ENCODE data around the gene ACVR2A.

The ACVR2A gene

GRCh38 chr2:147855316-147855715 is 10.5 kb downstream of the ACVR2A start:
- DNase-seq (ENCODE audit: low read depth in 2 of 2): no peak

GRCh38 chr2:147855977-147856376 is 11.1 kb downstream of the ACVR2A start:
- no peak for DNase-seq (ENCODE audit: low read depth in 2 of 2)

DNA sequence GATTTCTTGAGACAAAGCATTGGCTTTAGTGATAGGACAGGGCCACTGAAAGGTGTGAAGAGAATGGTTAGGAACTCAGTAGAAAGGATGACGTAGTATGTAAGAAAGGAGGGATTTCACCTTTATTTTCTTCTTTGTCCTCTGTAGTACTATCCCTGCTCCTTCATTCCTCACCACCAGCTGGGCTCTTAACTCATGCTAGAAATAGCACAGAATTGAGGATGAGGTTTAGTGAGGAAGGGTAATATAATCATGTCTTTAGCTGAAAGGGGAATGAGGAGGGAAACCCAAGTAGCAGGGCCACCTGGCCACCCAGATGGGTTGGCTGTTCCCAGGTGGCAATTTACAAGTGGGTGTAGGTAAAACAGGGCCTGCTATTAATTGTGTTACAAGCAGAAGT is 15.2 kb downstream of the ACVR2A start:
- DNase-seq (ENCODE audit: low read depth in 2 of 2): no peak

DNA sequence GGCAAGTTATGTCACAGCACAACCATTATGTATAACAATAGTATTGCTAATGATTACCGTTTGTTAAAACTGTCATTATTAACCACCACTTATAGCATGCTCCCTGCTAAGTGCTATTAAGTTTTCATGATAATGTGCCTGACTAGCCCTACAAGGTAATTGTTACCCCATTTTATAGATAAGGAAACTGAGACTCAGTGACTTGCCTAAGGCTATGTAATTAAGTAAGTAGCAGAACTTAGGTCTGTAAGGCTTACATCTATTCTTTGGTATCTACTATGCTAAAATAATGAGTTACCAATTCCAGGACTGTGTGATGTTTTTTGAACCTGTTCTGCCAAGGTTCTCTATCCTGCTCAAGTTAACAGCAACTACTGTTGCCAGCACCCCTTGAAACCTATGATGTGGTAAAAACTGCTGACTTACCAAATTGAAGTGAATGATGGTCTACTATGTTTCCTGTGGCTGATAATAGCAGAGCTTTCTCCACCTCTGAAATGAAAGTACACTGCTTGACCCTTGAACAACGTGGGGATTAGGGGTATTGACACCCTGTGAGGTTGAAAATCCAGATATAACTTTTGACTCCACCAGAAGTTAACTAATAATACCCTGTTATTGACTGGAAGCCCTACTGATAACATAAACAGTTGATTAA is 18.2 kb downstream of the ACVR2A start:
- no peak for DNase-seq (ENCODE audit: low read depth in 2 of 2)

DNA sequence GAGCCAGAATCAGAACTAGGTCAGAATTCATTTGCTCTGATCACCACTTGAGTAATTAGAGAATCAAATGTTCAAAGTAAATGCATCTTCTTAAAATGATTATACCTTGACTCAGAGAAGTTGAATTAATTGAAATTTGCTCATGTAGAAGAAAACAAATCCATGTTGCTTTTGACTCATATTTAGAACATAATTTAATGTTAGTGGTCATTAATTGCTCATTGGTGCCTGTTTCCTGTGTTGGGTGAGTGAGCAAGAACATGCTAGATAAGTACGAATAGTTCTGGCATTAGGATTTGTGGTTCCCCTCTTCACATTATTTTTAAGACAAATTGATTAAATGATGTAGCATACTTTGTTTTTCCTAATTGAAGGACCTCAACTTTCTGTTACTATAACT is 19.0 kb downstream of the ACVR2A start:
- no peak for DNase-seq (ENCODE audit: low read depth in 2 of 2)

DNA sequence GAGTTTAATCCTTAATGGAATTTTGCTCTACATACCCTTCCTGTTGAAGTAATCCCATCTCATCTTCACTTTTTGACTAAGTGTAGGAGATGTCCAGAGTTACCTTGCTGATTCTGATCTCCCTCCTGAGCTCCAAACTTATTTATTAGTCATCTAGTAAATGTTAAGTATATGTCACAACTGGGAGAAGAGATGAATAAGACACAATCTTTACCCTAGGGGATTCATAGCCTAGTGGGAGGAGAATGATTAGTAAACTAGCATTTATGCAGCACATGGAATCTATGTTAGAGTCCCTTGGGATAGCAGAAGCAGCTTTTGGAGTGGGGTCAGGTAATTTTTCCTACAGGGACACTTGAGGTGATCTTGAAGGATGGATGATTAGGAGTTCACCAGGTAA is 20.7 kb downstream of the ACVR2A start:
- no peak for DNase-seq (ENCODE audit: low read depth in 2 of 2)

DNA sequence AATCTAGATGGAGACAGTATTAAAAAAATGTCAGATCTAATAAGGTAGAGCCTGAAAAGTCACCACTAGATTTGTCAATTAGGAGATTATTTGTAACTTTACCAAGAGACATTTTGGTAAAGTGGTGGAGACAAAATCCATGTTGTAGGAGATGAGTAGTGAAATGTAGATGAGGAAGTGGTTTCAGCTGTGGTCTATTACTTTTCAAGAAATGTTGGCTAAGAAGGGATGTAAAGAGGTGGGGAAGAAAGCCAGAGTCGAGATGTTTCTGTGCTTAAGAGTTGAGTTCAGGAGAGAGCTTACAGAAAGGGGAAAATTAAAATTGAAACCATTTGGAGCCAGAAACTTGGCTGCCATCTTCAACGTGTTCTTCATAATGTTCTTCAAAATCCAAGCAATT is 22.2 kb downstream of the ACVR2A start:
- DNase-seq (ENCODE audit: low read depth in 2 of 2): no peak

GRCh38 chr2:147869934-147870333 is 25.1 kb downstream of the ACVR2A start:
- DNase-seq (ENCODE audit: low read depth in 2 of 2): no peak

DNA sequence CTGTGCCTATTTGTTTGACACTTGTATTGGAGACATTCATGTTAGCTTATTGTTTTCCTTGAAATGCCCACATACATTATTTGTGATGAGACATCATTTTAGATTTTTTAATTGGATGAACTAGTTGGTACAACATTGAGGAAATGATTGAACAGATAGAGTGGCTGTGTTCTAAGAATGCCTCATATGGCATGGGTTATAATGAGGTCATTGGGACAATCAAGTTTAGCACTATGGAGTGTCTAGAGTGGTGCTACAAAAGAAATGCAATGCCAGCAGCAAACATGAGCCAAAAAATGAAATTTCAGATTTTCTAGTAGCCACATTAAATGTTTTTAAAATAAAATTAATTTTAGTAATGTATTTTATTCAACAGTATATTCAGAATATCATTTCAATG is 28.1 kb downstream of the ACVR2A start:
- DNase-seq (ENCODE audit: low read depth in 2 of 2): no peak

DNA sequence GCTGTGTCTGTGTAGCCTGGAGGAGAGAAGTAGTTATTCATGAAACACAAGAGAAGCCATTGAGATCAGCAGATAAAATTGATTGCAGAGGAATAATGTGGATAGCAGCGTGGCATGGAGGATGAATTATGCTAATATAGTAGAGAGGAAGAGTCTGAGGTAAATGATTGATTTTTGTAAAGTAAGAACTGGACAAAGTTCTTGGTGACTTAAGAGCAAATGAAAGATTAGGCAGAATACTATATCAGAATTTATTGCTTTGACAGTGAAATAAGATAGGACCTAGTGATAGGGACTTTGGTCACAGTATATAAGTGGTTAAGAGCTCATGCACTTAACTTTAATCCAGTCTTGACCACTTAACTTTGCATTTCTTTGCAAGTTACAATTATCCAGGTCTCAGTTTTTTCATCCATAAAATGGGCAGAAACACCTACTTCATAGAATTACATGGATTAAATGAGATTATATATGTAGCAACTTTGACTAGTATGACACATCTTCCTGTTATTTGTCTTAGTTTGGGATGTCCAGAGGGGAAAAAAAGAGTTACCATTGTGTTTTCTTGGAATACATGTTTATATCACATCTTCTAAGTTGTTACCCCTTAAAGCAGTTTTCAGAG is 29.1 kb downstream of the ACVR2A start:
- DNase-seq (ENCODE audit: low read depth in 2 of 2): no peak

DNA sequence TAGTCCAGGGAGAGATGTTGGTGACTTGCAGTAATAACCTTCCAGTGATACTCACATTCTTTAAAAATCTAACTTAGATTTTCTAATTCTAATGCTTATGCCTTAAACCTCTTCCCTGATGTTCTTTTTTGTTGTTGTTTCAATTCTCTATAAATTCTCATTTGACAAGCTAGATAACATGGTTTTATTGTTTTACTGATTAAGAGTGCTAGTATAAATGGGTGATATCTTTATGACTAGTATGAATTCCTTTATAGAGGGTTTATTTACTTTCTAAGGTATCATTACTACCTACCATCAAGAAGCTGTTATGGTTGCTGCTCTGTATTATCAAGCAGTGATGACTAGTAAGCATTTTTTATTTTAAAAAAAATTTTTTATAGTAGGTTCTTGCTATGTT is 35.0 kb downstream of the ACVR2A start:
- no peak for DNase-seq (ENCODE audit: low read depth in 2 of 2)

DNA sequence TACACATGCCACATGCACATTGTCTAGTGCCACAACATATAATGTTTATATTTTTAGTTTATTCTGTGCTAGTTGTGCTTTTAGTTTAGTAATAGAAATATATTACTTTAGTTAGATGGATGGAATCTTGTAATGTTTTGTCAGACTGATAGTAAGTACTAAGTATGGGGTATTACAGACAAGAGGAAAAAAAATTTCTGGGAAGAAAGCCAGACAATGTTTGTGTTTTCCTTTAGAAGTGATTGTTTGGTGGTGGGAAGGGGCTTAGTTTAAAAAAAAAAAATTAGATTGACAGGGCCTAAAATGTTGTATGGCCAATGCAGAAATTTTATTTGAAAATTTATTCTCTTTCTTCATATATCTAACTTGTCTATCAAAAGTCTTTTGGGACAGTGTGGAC is 37.8 kb downstream of the ACVR2A start:
- DNase-seq (ENCODE audit: low read depth in 2 of 2): no peak

DNA sequence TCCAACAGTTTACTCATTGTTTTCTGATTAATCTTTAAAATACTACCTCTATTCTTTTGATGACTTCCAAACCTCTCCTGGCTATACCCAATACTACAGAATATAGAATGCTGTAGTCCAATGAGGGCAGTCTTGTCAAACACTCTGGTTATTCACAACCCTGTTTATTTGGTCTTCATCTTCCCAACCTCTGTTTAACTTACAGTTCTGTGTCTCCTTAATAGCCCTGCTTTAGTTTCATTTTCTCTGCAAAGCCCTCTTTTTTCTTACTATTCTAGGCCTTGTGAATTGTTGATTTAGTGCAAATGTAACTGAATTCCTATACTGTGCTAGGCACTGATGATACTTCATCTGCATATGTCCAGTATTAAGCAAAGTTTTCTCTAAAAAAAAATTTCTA is 40.0 kb downstream of the ACVR2A start:
- no peak for DNase-seq (ENCODE audit: low read depth in 2 of 2)

DNA sequence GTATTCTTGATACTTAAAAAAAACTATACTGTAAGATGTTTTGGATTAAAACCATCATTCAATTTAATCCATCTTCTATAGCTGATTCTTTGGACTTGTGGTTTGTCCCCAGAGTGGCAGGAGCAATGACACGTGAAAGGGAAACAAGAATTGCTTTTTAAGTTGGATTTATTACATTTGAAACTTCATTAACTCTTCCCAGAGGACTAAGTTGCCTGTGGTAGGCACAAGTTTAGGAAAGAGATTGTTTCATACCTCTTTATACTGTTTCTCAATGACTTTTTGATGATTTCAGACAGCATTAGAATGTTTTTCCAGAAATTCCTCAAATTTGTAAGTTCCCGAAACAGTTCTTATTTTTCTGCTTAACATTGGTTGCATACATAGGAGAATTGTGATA is 41.3 kb downstream of the ACVR2A start:
- DNase-seq (ENCODE audit: low read depth in 2 of 2): no peak

- no peak for DNase-seq (ENCODE audit: low read depth in 2 of 2)
Measured at GRCh38 chr2:147888680-147889079, 43.9 kb downstream of the ACVR2A start.

- DNase-seq (ENCODE audit: low read depth in 2 of 2): no peak
Measured at GRCh38 chr2:147904051-147904450, 59.2 kb downstream of the ACVR2A start.

DNA sequence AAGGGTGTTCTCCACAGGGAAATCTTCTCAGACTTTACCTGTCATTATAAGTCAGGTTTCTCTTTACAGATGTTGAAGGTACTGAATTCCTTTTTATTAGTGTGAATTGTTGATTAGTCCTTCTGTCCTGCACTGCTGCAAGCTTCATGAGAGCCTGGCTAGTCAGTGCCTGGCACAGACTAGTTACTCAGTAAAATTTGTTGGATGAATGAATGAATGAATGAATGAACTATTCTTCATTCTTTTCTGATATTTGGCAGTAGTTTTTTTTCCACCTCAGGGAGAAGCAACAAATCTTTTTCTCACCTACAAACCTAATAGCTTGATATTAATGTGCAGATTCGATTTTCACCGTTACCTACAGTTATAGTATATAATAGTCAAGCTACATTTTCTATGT is 64.3 kb downstream of the ACVR2A start:
- DNase-seq (ENCODE audit: low read depth in 2 of 2): no peak

DNA sequence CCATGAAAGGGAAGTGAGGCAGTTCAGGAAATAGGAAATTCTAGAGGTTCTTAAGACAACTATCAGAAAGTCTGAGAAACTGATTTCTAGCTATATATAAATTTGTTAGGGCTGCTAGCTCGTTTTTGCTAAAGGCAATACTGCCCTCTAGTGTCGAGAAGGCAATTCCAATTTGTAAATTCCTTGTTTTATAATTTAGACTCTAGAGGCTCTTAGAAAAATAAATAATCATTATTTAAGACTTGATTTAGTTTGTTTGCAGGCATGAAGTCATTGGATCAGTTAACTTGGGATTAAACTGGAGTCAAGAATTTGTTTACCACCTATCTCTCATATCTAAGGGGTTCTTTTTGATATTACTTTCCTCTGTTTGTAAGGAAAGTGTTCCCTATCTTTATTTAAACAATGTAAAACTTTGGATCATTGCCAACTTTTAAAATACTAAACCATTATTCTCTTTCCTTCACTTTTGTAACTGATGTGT is 66.2 kb downstream of the ACVR2A start:
- DNase-seq (ENCODE audit: low read depth in 2 of 2): peak in 1 of 2 donors; percentile 2

DNA sequence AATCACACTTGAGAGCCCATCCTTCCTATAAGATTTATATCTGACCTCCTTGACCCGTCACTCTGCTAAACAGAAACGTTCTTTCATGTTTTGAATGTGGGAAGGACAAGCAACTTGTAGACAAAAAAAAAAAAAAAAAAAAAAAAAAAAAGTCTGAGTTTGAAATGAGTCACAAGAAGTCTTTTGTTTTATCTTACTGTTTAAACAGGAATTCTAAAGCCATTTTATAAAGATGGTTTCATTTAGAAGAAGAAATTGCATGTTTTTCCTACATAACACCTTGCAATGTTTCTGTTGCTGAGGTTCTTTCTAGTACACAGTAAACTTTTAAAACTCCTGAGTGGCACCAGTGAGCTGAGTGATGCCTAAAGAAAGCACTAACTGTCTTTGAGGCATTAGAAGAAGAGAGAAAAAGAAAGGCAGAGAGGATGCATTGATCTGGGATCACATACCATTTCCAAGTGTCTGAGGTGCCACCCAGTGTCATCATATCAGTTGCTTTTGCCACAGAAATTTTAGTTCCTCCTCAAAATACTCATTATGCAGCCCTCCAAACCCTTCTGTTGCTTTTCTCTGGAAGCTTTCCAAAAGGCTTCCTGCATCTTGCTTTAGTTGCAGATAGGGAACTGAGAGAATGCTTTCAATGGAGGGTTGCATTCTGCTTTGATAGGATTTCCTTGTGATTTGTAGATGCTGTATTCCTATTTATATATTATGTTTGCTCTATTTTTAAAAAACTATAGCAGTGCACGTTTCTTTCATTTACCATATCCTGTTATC is 69.1 kb downstream of the ACVR2A start:
- no peak for DNase-seq (ENCODE audit: low read depth in 2 of 2)

DNA sequence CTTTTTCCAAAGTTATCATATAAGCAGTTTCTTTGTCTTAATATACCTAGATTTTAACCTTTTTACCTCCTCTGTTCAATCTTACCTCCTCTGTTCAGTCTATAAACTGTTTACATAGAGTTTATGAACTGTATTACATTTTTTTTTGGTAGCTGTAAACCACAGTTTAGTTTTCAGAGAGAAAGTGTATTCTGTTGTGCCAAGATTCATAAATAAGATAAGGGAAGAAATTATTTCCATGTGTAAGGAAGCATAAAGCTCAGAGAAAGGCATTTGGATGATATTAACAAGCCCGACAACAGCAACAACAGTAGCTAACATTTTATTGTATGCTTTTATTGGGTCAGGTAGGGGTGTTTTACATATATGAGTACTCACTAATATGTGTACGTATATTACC is 71.2 kb downstream of the ACVR2A start:
- no peak for DNase-seq (ENCODE audit: low read depth in 2 of 2)

DNA sequence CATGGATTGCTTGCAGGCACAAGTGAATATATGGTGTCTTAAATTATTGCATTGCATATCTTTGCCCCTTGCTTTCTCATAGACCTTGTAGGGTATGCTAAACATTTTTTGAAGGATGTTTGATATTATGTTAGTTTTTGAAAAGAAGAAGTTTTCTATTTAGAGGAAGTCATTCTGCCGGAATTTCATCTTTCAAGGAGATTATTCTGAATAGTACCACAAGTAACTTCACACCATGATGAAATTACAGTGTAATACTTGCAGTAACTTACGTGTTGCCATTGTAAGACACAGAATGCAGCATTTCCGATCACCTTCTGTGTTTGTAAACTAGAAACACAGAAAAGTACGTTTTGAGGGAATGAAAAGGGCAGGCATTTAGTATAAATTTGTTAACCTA is 71.9 kb downstream of the ACVR2A start:
- DNase-seq (ENCODE audit: low read depth in 2 of 2): no peak

GRCh38 chr2:147917161-147917560 is 72.3 kb downstream of the ACVR2A start:
- DNase-seq (ENCODE audit: low read depth in 2 of 2): no peak

DNA sequence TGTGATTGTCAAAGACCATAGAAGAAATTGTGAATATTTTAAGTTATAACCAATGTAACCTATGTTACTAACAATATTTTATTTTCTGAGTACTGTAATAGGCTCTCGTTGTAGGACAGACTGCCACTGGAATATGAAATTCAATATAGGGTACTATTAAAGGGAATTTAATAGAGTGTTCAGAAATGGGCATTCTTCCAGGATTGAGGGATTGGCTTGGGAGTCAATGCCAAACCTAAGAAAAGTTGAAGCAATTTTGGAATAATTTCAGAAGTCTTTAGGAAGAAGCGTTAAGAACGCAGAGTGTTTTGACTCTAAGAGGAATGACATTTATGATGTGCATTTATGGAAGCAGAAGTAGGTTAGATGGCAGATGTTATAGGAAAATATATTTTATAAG is 79.0 kb downstream of the ACVR2A start:
- DNase-seq (ENCODE audit: low read depth in 2 of 2): no peak
